Measurements from ENCODE around the gene CPNE2. TPM values are rescaled to one million over a fixed set of nuclear protein-coding genes. Genes with fewer than 3 reads are reported as not detected.

Gene CPNE2
- total and polyA plus RNA-seq, 7 donors = 22.9 to 75.1 (median 59.9) TPM

DNA sequence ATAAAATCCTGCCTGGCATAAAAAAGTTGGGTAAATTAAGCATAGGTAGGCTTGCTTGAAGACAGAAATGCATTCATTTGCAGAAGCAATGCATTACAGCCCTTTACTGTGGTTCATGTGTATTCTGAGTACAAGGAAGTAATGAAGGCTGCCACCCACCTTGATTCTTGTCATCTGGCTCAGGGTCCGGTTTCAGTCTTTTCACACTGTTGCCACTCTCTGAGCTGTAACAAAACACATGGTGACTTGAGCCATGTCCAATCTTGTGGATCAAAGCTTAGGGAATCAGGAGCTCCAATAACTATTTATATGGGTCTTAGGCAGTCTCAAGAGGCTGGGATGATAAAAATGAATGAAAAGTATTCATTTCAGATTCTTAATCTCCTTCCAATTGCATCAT is 71.5 kb downstream of the CPNE2 start:
- 54 to 59% methylated on average over 1 of the region's 1 CpG for WGBS, 2 donors
- Histone ChIP-seq H3K27ac (no peak overlapping the region), H3K36me3 (peaks cover 0 to 82% (median 29%) of the 10 kb centered on the region in 4 donors), H3K4me1 (peaks cover 0 to 9% (median 3%) of the 10 kb centered on the region in 4 donors), H3K27me3 (no peaks in the 10 kb centered on the region), H3K9me3 (no peaks in the 10 kb centered on the region), H3K4me3 (no peak overlapping the region)
- TF ChIP-seq POLR2A (IDR thresholded peaks at IDR 0.05) (no peak), POLR2AphosphoS5 (IDR thresholded peaks at IDR 0.05) (no peak), EP300 (IDR thresholded peaks at IDR 0.05) (no peak)
- TF ChIP-seq, protein P1, sequence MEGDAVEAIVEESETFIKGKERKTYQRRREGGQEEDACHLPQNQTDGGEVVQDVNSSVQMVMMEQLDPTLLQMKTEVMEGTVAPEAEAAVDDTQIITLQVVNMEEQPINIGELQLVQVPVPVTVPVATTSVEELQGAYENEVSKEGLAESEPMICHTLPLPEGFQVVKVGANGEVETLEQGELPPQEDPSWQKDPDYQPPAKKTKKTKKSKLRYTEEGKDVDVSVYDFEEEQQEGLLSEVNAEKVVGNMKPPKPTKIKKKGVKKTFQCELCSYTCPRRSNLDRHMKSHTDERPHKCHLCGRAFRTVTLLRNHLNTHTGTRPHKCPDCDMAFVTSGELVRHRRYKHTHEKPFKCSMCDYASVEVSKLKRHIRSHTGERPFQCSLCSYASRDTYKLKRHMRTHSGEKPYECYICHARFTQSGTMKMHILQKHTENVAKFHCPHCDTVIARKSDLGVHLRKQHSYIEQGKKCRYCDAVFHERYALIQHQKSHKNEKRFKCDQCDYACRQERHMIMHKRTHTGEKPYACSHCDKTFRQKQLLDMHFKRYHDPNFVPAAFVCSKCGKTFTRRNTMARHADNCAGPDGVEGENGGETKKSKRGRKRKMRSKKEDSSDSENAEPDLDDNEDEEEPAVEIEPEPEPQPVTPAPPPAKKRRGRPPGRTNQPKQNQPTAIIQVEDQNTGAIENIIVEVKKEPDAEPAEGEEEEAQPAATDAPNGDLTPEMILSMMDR (IDR thresholded peaks at IDR 0.05) = no peak
- intact Hi-C loops (cut with DNase I) = no loop called here
- DNase-seq = no peak

DNA sequence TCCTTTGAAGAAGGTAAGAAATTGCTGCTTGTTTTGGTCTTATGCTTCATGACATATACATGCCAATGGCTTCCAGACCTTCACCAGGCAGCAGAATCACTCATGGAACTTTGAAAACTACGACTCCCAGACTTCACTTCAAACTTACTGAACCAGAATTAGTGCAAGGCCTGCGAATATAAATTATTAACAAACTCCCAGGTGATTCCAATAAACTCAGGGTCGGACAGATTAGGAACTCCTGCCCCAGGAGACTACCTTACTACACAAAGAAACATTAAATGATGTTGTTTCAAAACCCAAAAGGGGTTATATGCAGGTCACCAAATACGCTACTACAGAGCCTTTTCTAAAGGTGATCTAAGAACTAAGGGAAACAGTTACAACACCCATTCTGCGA is 73.1 kb downstream of the CPNE2 start:
- Histone ChIP-seq H3K4me1 (peaks cover 0 to 9% (median 3%) of the 10 kb centered on the region in 4 donors), H3K9me3 (no peaks in the 10 kb centered on the region), H3K4me3 (no peak overlapping the region), H3K27ac (no peak overlapping the region), H3K27me3 (no peaks in the 10 kb centered on the region), H3K36me3 (peaks cover 5 to 86% (median 38%) of the 10 kb centered on the region in 4 donors)
- TF ChIP-seq, protein P1 (IDR thresholded peaks at IDR 0.05) = no peak
- TF ChIP-seq EP300 (IDR thresholded peaks at IDR 0.05) = no peak
- TF ChIP-seq POLR2A (IDR thresholded peaks at IDR 0.05) = no peak
- TF ChIP-seq POLR2AphosphoS5 (IDR thresholded peaks at IDR 0.05) = no peak
- WGBS, 2 donors = 74 to 88% methylated on average over 5 of the region's 5 CpGs
- no peak for DNase-seq
- intact Hi-C loops (cut with DNase I) = no loop called here

DNA sequence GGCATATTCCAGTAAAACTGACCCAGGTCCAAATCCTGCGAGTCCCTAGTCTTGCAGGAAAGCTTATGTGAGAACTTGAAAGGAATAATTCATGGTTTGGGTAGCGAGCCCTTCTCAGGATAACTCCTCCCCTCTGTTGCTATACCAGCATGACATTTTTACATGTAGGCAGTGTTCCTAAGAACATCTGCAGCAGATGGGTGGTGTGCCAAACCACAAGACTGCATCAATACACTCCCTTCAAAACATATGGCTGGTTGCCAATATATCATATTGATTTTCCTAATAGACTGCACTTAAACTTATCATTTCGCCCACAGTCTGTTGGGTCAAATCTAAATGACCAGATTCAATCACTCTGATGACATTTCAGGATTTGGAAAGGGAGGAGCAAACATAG is 73.6 kb downstream of the CPNE2 start:
- H3K27ac ChIP-seq = no peak overlapping the region
- peaks cover 8 to 86% (median 42%) of the 10 kb centered on the region in 4 donors for H3K36me3 ChIP-seq
- H3K4me1 ChIP-seq = peaks cover 0 to 9% (median 3%) of the 10 kb centered on the region in 4 donors
- no peaks in the 10 kb centered on the region for H3K9me3 ChIP-seq
- no peak overlapping the region for H3K4me3 ChIP-seq
- peak; percentile 43 for DNase-seq
- 84 to 90% methylated on average over 3 of the region's 3 CpGs for WGBS, 2 donors
- no peak for TF ChIP-seq POLR2A (IDR thresholded peaks at IDR 0.05)
- H3K27me3 ChIP-seq = no peaks in the 10 kb centered on the region
- intact Hi-C loops (cut with DNase I) = no loop called here

DNA sequence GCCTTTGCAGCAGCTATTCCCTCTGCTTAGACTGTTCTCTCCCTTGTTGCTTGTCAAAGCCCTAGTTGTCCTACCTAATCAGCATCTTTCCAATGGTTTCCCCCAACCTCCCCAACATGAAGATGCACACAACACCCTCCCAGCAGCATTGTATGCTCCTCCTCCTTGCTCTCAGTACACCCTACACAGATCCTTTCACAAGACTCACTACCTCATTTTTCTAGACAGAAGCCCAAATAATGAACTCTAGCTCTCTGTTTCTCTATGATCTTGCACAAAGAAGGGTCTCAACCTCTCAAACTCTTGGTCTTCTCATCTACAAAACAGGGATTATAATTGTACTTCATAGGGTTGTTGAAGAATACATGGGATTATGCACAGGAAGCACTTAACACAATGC is 74.1 kb downstream of the CPNE2 start:
- Histone ChIP-seq H3K4me3 (no peak overlapping the region), H3K27me3 (no peaks in the 10 kb centered on the region), H3K27ac (no peak overlapping the region), H3K36me3 (peaks cover 8 to 86% (median 47%) of the 10 kb centered on the region in 4 donors), H3K4me1 (peaks cover 0 to 9% (median 3%) of the 10 kb centered on the region in 4 donors), H3K9me3 (no peaks in the 10 kb centered on the region)
- TF ChIP-seq EP300 (IDR thresholded peaks at IDR 0.05) = no peak
- intact Hi-C loops (cut with DNase I) = no loop called here
- no peak for DNase-seq

DNA sequence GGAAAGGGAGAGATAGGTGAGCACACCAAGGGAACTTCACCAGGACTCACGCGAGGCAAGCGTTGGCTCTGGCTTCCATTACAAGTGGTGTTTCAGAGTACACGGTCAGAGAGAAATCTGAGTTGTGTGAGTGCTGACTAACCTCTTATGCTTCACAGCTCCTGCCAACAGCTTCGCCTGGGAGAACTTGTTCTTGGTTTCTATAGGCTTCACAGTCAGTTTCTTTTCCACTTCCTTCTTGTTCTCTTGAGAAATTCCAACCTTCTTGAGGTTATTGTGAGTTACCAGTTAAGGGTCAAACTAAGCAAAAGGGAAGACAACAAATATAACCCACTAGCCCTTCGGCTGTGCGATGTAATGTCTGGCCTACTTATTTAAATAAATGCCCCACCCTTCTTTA is 74.6 kb downstream of the CPNE2 start:
- DNase-seq = peak; percentile 53
- 77 to 81% methylated on average over 7 of the region's 7 CpGs for WGBS, 2 donors
- intact Hi-C loops (cut with DNase I) = no loop called here
- Histone ChIP-seq H3K4me1 (peaks cover 0 to 9% (median 3%) of the 10 kb centered on the region in 4 donors), H3K9me3 (no peaks in the 10 kb centered on the region), H3K27me3 (no peaks in the 10 kb centered on the region), H3K36me3 (peaks cover 8 to 86% (median 52%) of the 10 kb centered on the region in 4 donors), H3K27ac (no peak overlapping the region), H3K4me3 (no peak overlapping the region)
- TF ChIP-seq EP300 (IDR thresholded peaks at IDR 0.05) (no peak), POLR2AphosphoS5 (IDR thresholded peaks at IDR 0.05) (no peak)
- TF ChIP-seq, protein P1 (IDR thresholded peaks at IDR 0.05) = no peak

DNA sequence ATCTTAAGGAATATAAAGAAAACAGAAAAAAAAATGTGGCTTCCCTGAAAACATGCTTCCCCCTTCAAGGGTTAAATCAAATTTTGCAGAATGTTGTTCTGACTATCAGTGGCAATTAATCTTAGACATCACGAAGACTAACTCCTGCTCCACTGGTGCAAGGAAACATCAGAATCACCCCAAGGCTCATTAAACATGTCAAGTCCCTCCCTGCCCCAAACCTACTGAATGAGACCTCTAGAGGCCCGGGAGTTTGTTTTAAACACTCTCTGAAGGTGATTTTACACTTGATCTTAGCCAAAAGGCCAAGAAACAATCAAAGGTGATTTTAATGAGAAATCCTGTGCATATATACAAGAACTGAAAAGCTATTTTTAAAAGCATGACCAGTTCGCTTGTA is 75.2 kb downstream of the CPNE2 start:
- intact Hi-C loops (cut with DNase I) = no loop called here
- H3K27me3 ChIP-seq = no peaks in the 10 kb centered on the region
- 81 to 84% methylated on average over 3 of the region's 3 CpGs for WGBS, 2 donors
- no peak for DNase-seq
- peaks cover 0 to 9% (median 3%) of the 10 kb centered on the region in 4 donors for H3K4me1 ChIP-seq
- H3K36me3 ChIP-seq = peaks cover 8 to 86% (median 56%) of the 10 kb centered on the region in 4 donors
- no peak overlapping the region for H3K27ac ChIP-seq
- TF ChIP-seq, protein P1 (IDR thresholded peaks at IDR 0.05) = no peak
- TF ChIP-seq POLR2AphosphoS5 (IDR thresholded peaks at IDR 0.05) (no peak), EP300 (IDR thresholded peaks at IDR 0.05) (no peak), POLR2A (IDR thresholded peaks at IDR 0.05) (no peak)
- no peaks in the 10 kb centered on the region for H3K9me3 ChIP-seq
- no peak overlapping the region for H3K4me3 ChIP-seq
